ENCODE data around the gene TTLL9.

The TTLL9 gene

DNA sequence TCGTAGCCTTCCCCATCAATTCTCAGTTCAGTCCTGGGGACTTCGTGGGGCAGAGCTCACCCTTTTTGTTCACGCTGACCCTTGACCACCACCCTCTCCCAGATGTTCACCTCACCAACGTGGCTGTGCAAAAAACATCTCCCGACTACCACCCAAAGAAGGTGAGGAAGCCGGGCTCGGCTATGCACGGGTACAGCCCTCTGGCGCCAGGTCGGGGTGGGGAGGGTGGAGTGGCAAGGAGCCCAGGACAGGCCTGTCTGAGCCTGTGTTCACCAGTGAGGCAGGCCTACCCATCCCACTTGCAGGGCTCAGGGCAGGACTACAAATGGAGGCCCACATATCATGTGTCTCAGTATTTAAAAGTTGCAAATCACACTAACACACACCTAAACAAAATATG, 63.3 kb downstream of the TTLL9 start:
- TF ChIP-seq REST (IDR thresholded peaks at IDR 0.05; ENCODE audit: insufficient read depth in 1 of 2, low read depth in 2 of 2, low read length in 2 of 2) (no peak), POLR2AphosphoS5 (IDR thresholded peaks at IDR 0.05; ENCODE audit: low read depth, low read length) (no peak), TAF1 (IDR thresholded peaks at IDR 0.05; ENCODE audit: borderline replicate concordance, insufficient read depth, low read length) (no peak), SIN3A (IDR thresholded peaks at IDR 0.05; ENCODE audit: borderline replicate concordance, insufficient read depth, low read length) (no peak), FOXP2 (optimal IDR thresholded peaks at IDR 0.05; ENCODE audit: borderline replicate concordance, extremely low read depth, extremely low read length, insufficient read depth) (no peak)

- TF ChIP-seq TAF1 (IDR thresholded peaks at IDR 0.05; ENCODE audit: borderline replicate concordance, insufficient read depth, low read length) (no peak), POLR2AphosphoS5 (IDR thresholded peaks at IDR 0.05; ENCODE audit: low read depth, low read length) (no peak), SIN3A (IDR thresholded peaks at IDR 0.05; ENCODE audit: borderline replicate concordance, insufficient read depth, low read length) (no peak), REST (IDR thresholded peaks at IDR 0.05; ENCODE audit: insufficient read depth in 1 of 2, low read depth in 2 of 2, low read length in 2 of 2) (no peak), FOXP2 (optimal IDR thresholded peaks at IDR 0.05; ENCODE audit: borderline replicate concordance, extremely low read depth, extremely low read length, insufficient read depth) (no peak)
Observed at GRCh38 chr20:31934491-31934890, 64.1 kb downstream of the TTLL9 start.

DNA sequence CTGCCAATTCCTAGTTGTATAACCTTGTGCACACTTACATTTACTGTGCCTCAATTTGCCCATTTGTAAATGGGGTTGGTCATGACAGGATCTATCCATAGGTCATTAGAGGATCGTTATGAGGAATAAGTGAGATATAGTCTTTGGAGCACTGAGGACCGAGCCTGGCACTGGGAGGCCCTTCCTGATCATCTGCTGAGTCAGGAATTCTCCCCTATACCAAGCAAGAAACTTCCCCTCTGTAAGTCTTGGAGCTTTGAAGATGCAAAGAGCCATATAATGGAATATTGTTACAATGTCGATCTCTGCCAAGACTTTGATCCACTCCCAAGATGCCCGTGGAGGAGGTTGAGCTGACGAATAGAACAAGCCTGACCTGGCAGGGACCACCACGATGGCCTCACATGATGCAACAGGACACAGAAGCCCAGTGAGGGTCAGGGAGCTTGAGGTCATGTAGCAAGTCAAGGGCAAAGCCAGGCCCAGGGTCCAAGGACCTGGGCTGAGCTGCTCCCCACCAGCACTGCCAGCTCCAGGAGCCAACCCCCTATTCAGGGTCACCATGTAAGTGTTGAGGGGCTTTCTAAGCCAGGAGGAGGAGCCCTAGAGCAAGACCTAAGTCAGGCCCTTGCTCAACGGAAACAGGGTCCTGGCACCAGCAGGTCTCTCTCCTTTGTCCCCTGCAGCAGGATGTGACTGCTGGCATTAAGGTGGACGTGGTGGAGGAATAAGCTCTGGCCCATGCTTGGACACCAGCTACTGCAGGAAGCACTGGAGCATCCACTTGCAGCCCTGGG, 64.7 kb downstream of the TTLL9 start:
- TF ChIP-seq FOXP2 (optimal IDR thresholded peaks at IDR 0.05; ENCODE audit: borderline replicate concordance, extremely low read depth, extremely low read length, insufficient read depth), result no peak
- no peak for TF ChIP-seq SIN3A (IDR thresholded peaks at IDR 0.05; ENCODE audit: borderline replicate concordance, insufficient read depth, low read length)
- TF ChIP-seq TAF1 (IDR thresholded peaks at IDR 0.05; ENCODE audit: borderline replicate concordance, insufficient read depth, low read length), result no peak
- no peak for TF ChIP-seq POLR2AphosphoS5 (IDR thresholded peaks at IDR 0.05; ENCODE audit: low read depth, low read length)

GRCh38 chr20:31936420-31936819, 66.0 kb downstream of the TTLL9 start:
- no peak for TF ChIP-seq REST (IDR thresholded peaks at IDR 0.05; ENCODE audit: insufficient read depth in 1 of 2, low read depth in 2 of 2, low read length in 2 of 2)
- TF ChIP-seq TAF1 (IDR thresholded peaks at IDR 0.05; ENCODE audit: borderline replicate concordance, insufficient read depth, low read length), result no peak
- TF ChIP-seq POLR2AphosphoS5 (IDR thresholded peaks at IDR 0.05; ENCODE audit: low read depth, low read length), result no peak
- TF ChIP-seq SIN3A (IDR thresholded peaks at IDR 0.05; ENCODE audit: borderline replicate concordance, insufficient read depth, low read length), result no peak
- no peak for TF ChIP-seq FOXP2 (optimal IDR thresholded peaks at IDR 0.05; ENCODE audit: borderline replicate concordance, extremely low read depth, extremely low read length, insufficient read depth)

- TF ChIP-seq FOXP2 (optimal IDR thresholded peaks at IDR 0.05; ENCODE audit: borderline replicate concordance, extremely low read depth, extremely low read length, insufficient read depth), result no peak
- TF ChIP-seq TAF1 (IDR thresholded peaks at IDR 0.05; ENCODE audit: borderline replicate concordance, insufficient read depth, low read length), result no peak
- TF ChIP-seq REST (IDR thresholded peaks at IDR 0.05; ENCODE audit: insufficient read depth in 1 of 2, low read depth in 2 of 2, low read length in 2 of 2), result no peak
- no peak for TF ChIP-seq SIN3A (IDR thresholded peaks at IDR 0.05; ENCODE audit: borderline replicate concordance, insufficient read depth, low read length)
- no peak for TF ChIP-seq POLR2AphosphoS5 (IDR thresholded peaks at IDR 0.05; ENCODE audit: low read depth, low read length)
Observed at GRCh38 chr20:31937820-31938219, 67.4 kb downstream of the TTLL9 start.

All from PFSK-1 (cell line).